ENCODE measurements around the gene CDS2.

GRCh38 chr20:5161536-5162164 is 34.8 kb downstream of the CDS2 start:
- TF ChIP-seq CTCF (conservative IDR thresholded peaks at IDR 0.05; ENCODE audit: low read length) (no peak), EZH2phosphoT487 (IDR thresholded peaks at IDR 0.05; ENCODE audit: borderline replicate concordance, low read depth, low read length) (no peak)

Data from OCI-LY7 (cell line).